Transverse colon (tissue), 3 donors: ENCODE data around the gene SHISAL1.

Source experiments
- EP300 ChIP-seq: sonication (generic); formaldehyde crosslinking; IDR thresholded peaks from one replicate; pipeline ENCODE4 v1.6.1; 2017; ENCODE audit warnings: antibody characterized with exemption, low read depth
- TF ChIP-seq, protein P1 (sequence below), 5 experiments: fragments of 200-600 bp in 3 of 5; fragments of 450-650 bp in 2 of 5; sonication (generic) in 3 of 5; IDR thresholded peaks; 1 replicate in 2 of 5; 2 replicates in 3 of 5; pipeline ENCODE4 v1.5.1; 2016 to 2017; ENCODE audit warnings: antibody characterized with exemption in 5 of 5, inconsistent platforms in 3 of 5, mild to moderate bottlenecking in 2 of 5, moderate library complexity in 1 of 5

DNA sequence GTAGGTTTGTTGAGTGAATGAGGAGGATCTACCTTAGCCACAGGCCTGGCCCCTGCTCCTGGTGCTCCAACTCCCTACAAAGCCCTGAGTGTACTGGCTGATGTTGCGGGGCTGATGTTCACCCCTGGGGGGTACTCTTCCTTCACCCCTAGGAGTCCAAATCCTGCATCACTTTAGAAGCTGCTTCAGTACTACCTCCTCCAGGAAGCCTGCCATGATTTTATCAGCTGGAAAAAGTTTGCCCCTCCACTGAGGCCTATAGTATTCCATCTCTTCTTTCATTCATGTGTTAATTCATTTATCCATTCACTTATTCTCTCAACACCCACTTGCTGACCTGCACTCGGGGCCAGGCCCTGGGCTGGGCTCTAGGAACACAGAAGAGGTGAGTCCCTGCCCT lies 7.8 kb downstream of the SHISAL1 start:
- TF ChIP-seq, protein P1, sequence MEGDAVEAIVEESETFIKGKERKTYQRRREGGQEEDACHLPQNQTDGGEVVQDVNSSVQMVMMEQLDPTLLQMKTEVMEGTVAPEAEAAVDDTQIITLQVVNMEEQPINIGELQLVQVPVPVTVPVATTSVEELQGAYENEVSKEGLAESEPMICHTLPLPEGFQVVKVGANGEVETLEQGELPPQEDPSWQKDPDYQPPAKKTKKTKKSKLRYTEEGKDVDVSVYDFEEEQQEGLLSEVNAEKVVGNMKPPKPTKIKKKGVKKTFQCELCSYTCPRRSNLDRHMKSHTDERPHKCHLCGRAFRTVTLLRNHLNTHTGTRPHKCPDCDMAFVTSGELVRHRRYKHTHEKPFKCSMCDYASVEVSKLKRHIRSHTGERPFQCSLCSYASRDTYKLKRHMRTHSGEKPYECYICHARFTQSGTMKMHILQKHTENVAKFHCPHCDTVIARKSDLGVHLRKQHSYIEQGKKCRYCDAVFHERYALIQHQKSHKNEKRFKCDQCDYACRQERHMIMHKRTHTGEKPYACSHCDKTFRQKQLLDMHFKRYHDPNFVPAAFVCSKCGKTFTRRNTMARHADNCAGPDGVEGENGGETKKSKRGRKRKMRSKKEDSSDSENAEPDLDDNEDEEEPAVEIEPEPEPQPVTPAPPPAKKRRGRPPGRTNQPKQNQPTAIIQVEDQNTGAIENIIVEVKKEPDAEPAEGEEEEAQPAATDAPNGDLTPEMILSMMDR (IDR thresholded peaks at IDR 0.05), result no peak
- TF ChIP-seq EP300, result no peak
